Fibroblast of lung (primary cell): ENCODE results near the gene CHI3L1.

Source experiments
- CTCF ChIP-seq, 2 donors: IDR thresholded peaks in 1 of 2; conservative IDR thresholded peaks in 1 of 2; 1 replicate in 1 of 2; 2 replicates in 1 of 2; pipeline ENCODE4 v1.5.1; 2011 to 2012; ENCODE audit warnings: low read length in 2 of 2, control low read depth in 1 of 2, inconsistent platforms in 1 of 2, low read depth in 1 of 2, mild to moderate bottlenecking in 1 of 2
- EZH2 ChIP-seq: IDR thresholded peaks from 2 replicates; pipeline ENCODE4 v1.5.1; 2012; ENCODE audit warnings: low read length, control low read depth, mild to moderate bottlenecking; ENCODE audit errors: missing control alignments

DNA sequence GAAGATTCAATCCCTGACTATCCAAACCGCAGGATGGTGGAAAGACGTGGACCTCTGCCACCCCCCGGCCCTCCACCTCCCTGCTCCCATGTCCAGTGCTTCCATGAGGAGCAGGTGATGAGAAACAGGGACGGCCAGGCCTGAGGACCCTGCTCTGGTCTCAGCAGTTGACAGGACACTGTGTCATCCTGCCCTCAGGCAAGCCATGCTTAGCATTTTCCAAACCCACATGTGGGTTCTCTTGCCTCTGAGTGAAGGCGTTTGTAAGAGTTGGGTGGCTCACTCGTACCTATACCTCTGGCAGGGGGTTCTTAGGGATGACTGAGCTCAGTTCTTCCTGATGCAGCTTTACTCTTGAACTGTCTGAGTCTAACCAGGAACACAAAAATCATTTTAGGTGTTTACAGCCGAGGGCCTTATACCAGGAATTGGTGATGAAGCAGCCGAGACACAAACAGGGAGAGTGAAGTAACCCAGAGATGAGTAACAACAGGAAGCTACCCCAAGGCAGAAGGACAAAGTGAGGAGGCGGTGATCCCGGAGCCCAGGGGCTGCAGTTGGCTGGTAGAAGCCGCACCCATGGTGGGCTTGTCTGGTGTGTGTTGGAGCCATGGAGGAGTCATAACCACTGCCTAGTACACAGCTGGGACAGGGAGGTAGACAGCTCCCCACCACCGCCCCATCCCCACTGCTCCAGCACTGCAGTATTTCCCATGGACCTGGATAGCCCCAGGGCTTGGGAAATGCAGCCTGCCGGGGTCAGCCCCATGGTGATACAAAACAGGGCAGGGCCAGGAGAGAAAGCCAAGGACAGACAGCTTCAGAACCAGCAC lies 32.3 kb downstream of the CHI3L1 start:
- no peak for TF ChIP-seq CTCF (conservative IDR thresholded peaks at IDR 0.05 in 1 of 2, IDR thresholded peaks at IDR 0.05 in 1 of 2; ENCODE audit: low read depth in 1 of 2, low read length in 2 of 2)
- TF ChIP-seq EZH2, result no peak
